Panc1 (cell line): ENCODE results near the gene GMDS.

ENCODE experiments used
- TF ChIP-seq, protein P1 (sequence below): fragments of 450-650 bp; IDR thresholded peaks from 2 replicates; pipeline ENCODE4 v1.5.1; 2017; ENCODE audit warnings: mild to moderate bottlenecking
- TF ChIP-seq, protein P2 (sequence below), 2 experiments: IDR thresholded peaks; 2 replicates each; pipeline ENCODE4 v1.6.1; 2011 to 2012; ENCODE audit warnings: low read depth in 2 of 2, control low read depth in 1 of 2, low read length in 1 of 2, mild to moderate bottlenecking in 1 of 2, moderate library complexity in 1 of 2; ENCODE audit not compliant: insufficient read depth in 1 of 2

DNA sequence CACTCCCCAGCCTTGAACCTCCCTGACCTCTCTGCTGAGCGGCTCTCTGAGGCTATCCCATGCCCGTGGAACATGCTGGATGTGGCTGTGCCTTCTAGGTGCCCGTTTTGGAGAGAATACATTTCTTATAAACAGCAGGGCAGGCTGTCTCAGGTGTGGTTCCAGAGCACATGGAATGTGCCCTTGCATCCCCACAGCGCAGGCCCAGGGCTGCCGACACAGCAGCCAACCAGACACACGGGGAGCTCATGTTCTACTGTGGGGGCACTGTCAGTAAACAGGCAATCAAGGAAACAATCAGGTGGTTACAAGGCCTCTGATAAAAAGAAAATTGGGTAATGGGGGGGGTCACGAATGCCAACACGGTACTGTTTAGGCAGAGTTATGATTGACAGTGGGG lies 604.9 kb downstream of the GMDS start:
- TF ChIP-seq, protein P1, sequence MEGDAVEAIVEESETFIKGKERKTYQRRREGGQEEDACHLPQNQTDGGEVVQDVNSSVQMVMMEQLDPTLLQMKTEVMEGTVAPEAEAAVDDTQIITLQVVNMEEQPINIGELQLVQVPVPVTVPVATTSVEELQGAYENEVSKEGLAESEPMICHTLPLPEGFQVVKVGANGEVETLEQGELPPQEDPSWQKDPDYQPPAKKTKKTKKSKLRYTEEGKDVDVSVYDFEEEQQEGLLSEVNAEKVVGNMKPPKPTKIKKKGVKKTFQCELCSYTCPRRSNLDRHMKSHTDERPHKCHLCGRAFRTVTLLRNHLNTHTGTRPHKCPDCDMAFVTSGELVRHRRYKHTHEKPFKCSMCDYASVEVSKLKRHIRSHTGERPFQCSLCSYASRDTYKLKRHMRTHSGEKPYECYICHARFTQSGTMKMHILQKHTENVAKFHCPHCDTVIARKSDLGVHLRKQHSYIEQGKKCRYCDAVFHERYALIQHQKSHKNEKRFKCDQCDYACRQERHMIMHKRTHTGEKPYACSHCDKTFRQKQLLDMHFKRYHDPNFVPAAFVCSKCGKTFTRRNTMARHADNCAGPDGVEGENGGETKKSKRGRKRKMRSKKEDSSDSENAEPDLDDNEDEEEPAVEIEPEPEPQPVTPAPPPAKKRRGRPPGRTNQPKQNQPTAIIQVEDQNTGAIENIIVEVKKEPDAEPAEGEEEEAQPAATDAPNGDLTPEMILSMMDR, result no peak
- TF ChIP-seq, protein P2, sequence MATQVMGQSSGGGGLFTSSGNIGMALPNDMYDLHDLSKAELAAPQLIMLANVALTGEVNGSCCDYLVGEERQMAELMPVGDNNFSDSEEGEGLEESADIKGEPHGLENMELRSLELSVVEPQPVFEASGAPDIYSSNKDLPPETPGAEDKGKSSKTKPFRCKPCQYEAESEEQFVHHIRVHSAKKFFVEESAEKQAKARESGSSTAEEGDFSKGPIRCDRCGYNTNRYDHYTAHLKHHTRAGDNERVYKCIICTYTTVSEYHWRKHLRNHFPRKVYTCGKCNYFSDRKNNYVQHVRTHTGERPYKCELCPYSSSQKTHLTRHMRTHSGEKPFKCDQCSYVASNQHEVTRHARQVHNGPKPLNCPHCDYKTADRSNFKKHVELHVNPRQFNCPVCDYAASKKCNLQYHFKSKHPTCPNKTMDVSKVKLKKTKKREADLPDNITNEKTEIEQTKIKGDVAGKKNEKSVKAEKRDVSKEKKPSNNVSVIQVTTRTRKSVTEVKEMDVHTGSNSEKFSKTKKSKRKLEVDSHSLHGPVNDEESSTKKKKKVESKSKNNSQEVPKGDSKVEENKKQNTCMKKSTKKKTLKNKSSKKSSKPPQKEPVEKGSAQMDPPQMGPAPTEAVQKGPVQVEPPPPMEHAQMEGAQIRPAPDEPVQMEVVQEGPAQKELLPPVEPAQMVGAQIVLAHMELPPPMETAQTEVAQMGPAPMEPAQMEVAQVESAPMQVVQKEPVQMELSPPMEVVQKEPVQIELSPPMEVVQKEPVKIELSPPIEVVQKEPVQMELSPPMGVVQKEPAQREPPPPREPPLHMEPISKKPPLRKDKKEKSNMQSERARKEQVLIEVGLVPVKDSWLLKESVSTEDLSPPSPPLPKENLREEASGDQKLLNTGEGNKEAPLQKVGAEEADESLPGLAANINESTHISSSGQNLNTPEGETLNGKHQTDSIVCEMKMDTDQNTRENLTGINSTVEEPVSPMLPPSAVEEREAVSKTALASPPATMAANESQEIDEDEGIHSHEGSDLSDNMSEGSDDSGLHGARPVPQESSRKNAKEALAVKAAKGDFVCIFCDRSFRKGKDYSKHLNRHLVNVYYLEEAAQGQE (IDR thresholded peaks at IDR 0.05; ENCODE audit: insufficient read depth in 1 of 2, low read depth in 2 of 2, low read length in 1 of 2), result no peak
